Stimulated activated CD8-positive, alpha-beta memory T cell treated with anti-CD3 and anti-CD28 coated beads, Interleukin-2, amount 100 ng/mL, for 1 hour (primary cell): Measurements from ENCODE around the gene TPPP.
A peak's percentile ranks its signal among the peaks of the same experiment; 100 is the strongest.

Experiments used
- DNase-seq, 2 donors: peaks; one replicate each; pipeline ENCODE4 v3.0.0-alpha.2; 2020; ENCODE audit warnings: low read depth in 2 of 2

The TPPP gene

GRCh38 chr5:677131-678101, 15.7 kb downstream of the TPPP start:
- no peak for DNase-seq

- DNase-seq: no peak
Observed at GRCh38 chr5:676699-677076, 16.5 kb downstream of the TPPP start.

GRCh38 chr5:675871-676698, 17.1 kb downstream of the TPPP start:
- DNase-seq: no peak

- no peak for DNase-seq
Observed at GRCh38 chr5:675111-675870, 17.9 kb downstream of the TPPP start.

- DNase-seq: no peak
Observed at GRCh38 chr5:674630-675011, 18.5 kb downstream of the TPPP start.

GRCh38 chr5:673831-674629, 19.1 kb downstream of the TPPP start:
- DNase-seq: no peak

GRCh38 chr5:673161-673830, 19.9 kb downstream of the TPPP start:
- DNase-seq: no peak

- peak; percentile 31 to 56 for DNase-seq
Observed at GRCh38 chr5:672329-673160, 20.6 kb downstream of the TPPP start.

GRCh38 chr5:671459-672328, 21.5 kb downstream of the TPPP start:
- peak; percentile 29 to 45 for DNase-seq

GRCh38 chr5:670396-671270, 22.5 kb downstream of the TPPP start:
- no peak for DNase-seq

- DNase-seq: no peak
Observed at GRCh38 chr5:669842-670395, 23.2 kb downstream of the TPPP start.

GRCh38 chr5:669111-669841, 23.9 kb downstream of the TPPP start:
- peak in 1 of 2 donors; percentile 14 for DNase-seq

GRCh38 chr5:668283-668995, 24.7 kb downstream of the TPPP start:
- DNase-seq: no peak

GRCh38 chr5:666816-667498, 26.2 kb downstream of the TPPP start:
- no peak for DNase-seq

- no peak for DNase-seq
Observed at GRCh38 chr5:665956-666711, 27.0 kb downstream of the TPPP start.
